Vagina (tissue), 2 donors: ENCODE measurements around the gene NYAP2.

ENCODE experiments used
- POLR2A ChIP-seq, 2 donors: fragments of 450-650 bp; IDR thresholded peaks; one replicate each; pipeline ENCODE4 v1.6.1; 2017; ENCODE audit warnings: antibody characterized with exemption in 2 of 2, mild to moderate bottlenecking in 2 of 2, moderate library complexity in 2 of 2
- POLR2AphosphoS5 ChIP-seq, 2 donors: sonication (generic); formaldehyde crosslinking; IDR thresholded peaks; one replicate each; pipeline ENCODE4 v1.9.0; 2017; ENCODE audit warnings: antibody characterized with exemption in 2 of 2, mild to moderate bottlenecking in 2 of 2, low read depth in 1 of 2; ENCODE audit not compliant: insufficient read depth in 1 of 2
- TF ChIP-seq, protein P1 (sequence below), 3 experiments: fragments of 450-650 bp in 2 of 3; fragments of 200-600 bp in 1 of 3; sonication (generic) in 1 of 3; IDR thresholded peaks; one replicate each; pipeline ENCODE4 v1.5.1; 2017 to 2019; ENCODE audit warnings: antibody characterized with exemption in 3 of 3, mild to moderate bottlenecking in 2 of 3, moderate library complexity in 2 of 3

DNA sequence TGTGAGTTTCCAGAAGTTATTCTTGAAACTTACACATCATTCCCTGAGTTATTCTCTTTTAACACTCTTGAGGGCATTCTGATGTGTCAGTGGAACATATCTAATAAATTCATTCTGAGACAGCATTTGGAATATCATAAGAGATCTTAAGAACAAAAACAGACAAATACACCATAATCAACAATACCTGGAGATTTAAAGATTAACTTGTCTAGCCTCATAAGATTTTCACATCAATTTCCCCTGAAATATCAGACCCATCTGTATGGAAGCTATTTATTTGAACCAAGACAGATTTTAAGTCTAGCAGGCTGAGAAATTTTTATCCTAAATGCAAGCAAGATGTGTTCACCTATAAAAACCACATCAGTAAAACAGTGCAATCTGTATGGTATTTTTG, 181.6 kb downstream of the NYAP2 start:
- TF ChIP-seq POLR2AphosphoS5 (IDR thresholded peaks at IDR 0.05; ENCODE audit: insufficient read depth in 1 of 2, low read depth in 1 of 2) (no peak), POLR2A (IDR thresholded peaks at IDR 0.05) (no peak)
- TF ChIP-seq, protein P1, sequence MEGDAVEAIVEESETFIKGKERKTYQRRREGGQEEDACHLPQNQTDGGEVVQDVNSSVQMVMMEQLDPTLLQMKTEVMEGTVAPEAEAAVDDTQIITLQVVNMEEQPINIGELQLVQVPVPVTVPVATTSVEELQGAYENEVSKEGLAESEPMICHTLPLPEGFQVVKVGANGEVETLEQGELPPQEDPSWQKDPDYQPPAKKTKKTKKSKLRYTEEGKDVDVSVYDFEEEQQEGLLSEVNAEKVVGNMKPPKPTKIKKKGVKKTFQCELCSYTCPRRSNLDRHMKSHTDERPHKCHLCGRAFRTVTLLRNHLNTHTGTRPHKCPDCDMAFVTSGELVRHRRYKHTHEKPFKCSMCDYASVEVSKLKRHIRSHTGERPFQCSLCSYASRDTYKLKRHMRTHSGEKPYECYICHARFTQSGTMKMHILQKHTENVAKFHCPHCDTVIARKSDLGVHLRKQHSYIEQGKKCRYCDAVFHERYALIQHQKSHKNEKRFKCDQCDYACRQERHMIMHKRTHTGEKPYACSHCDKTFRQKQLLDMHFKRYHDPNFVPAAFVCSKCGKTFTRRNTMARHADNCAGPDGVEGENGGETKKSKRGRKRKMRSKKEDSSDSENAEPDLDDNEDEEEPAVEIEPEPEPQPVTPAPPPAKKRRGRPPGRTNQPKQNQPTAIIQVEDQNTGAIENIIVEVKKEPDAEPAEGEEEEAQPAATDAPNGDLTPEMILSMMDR (IDR thresholded peaks at IDR 0.05): no peak
